T-cell (primary cell): ENCODE measurements around the gene TUT7. TPM values are rescaled to one million over a fixed set of nuclear protein-coding genes. Genes with fewer than 3 reads are reported as not detected.
A peak's percentile ranks its signal among the peaks of the same experiment; 100 is the strongest.
"Not testable (repeated sequence)": the region's sequence is repeated elsewhere in the genome, so short reads cannot be mapped to it uniquely, and the experiment has no call there.

Experiments used
- ATAC-seq, 4 experiments: fragments of 200-7000 bp in 3 of 4; fragments of 150-1000 bp in 1 of 4; cut with Tn5 transposase; replicated peaks in 1 of 4; 1 replicate in 3 of 4; 2 replicates in 1 of 4; pipeline ENCODE4 v1.10.0; 2021; ENCODE audit warnings: moderate library complexity in 3 of 4, mild to moderate bottlenecking in 2 of 4, moderate number of reproducible peaks in 1 of 4
- CTCF ChIA-PET, 2 donors: fragments of 300-600 bp; sonication (Branson Sonifier 250); formaldehyde crosslinking; loops; one replicate each; lab custom pipeline; 2022; ENCODE audit warnings: antibody characterized with exemption in 2 of 2; lab: Charles Lee
- POLR2A ChIA-PET, 2 donors: fragments of 300-600 bp; sonication (Branson Sonifier 250); formaldehyde crosslinking; loops; one replicate each; lab custom pipeline; 2022; ENCODE audit warnings: antibody characterized with exemption in 2 of 2; lab: Charles Lee
- DNase-seq, 35 experiments: peaks; one replicate each; pipeline versions ENCODE4 v3.0.0 to v3.0.0-alpha.2; 2013 to 2023
- H3K27ac ChIP-seq: one replicate; pipeline ENCODE4 v1.5.1; 2013; ENCODE audit warnings: low read length
- H3K27me3 ChIP-seq, 2 experiments: replicated peaks in 1 of 2; 1 replicate in 1 of 2; 2 replicates in 1 of 2; pipeline versions ENCODE4 v1.6.1 to v1.7.0; 2013; ENCODE audit warnings: low read length in 1 of 2, mixed read lengths in 1 of 2; ENCODE audit not compliant: control insufficient read depth in 2 of 2, insufficient read depth in 2 of 2; ENCODE audit errors: extremely low read depth in 1 of 2
- H3K36me3 ChIP-seq, 2 donors: 1 replicate in 1 of 2; 2 replicates in 1 of 2; pipeline versions ENCODE4 v1.6.1 to v1.7.0; 2013; ENCODE audit warnings: low read length in 1 of 2; ENCODE audit not compliant: control insufficient read depth in 2 of 2, insufficient read depth in 1 of 2; ENCODE audit errors: extremely low read depth in 1 of 2
- H3K4me1 ChIP-seq, 2 experiments: 1 replicate in 1 of 2; 2 replicates in 1 of 2; pipeline versions ENCODE4 v1.6.1 to v1.7.0; 2013; ENCODE audit warnings: low read length in 2 of 2, mixed read lengths in 1 of 2; ENCODE audit not compliant: insufficient read depth in 2 of 2, control insufficient read depth in 1 of 2; ENCODE audit errors: extremely low read depth in 1 of 2
- H3K4me3 ChIP-seq, 2 donors: 1 replicate in 1 of 2; 2 replicates in 1 of 2; pipeline versions ENCODE4 v1.5.1 to v1.7.0; 2013; ENCODE audit warnings: mild to moderate bottlenecking in 2 of 2, low read length in 1 of 2, moderate library complexity in 1 of 2; ENCODE audit not compliant: control insufficient read depth in 1 of 2; ENCODE audit errors: extremely low read depth in 1 of 2
- H3K9me3 ChIP-seq: 2 replicates; pipeline ENCODE4 v1.7.0; 2013
- H3K27ac Mint-ChIP-seq, 2 donors: one replicate each; pipeline ENCODE4 v1.8.0; 2020 to 2021; ENCODE audit warnings: mild to moderate bottlenecking in 2 of 2, mixed read lengths in 2 of 2
- H3K27me3 Mint-ChIP-seq, 2 donors: one replicate each; pipeline ENCODE4 v1.8.0; 2021 to 2022; ENCODE audit warnings: mixed read lengths in 2 of 2
- H3K36me3 Mint-ChIP-seq: one replicate; pipeline ENCODE4 v1.8.0; 2021; ENCODE audit warnings: mixed read lengths
- H3K4me1 Mint-ChIP-seq, 3 donors: one replicate each; pipeline ENCODE4 v1.8.0; 2020 to 2022; ENCODE audit warnings: mixed read lengths in 3 of 3, mild to moderate bottlenecking in 1 of 3
- H3K4me3 Mint-ChIP-seq, 3 donors: one replicate each; pipeline ENCODE4 v1.8.0; 2020 to 2022; ENCODE audit warnings: mild to moderate bottlenecking in 3 of 3, mixed read lengths in 3 of 3, moderate library complexity in 3 of 3
- H3K9me3 Mint-ChIP-seq, 3 donors: one replicate each; pipeline ENCODE4 v1.8.0; 2020 to 2022; ENCODE audit warnings: mixed read lengths in 3 of 3
- WGBS: methylation state at CpG from one replicate; pipeline ENCODE4 v1.1.5; 2013; ENCODE audit warnings: missing lambda C conversion rate; ENCODE audit not compliant: insufficient coverage; 5-methylcytosine and 5-hydroxymethylcytosine counted together
- total RNA-seq, 35 experiments: library from RNA in 6 of 35; stranded (reverse) in 6 of 35; fragments of 120-200 nt in 1 of 35; gene quantifications; one replicate each; pipeline versions ENCODE4 v1.2.1 to v1.2.4 and lab custom pipeline; 2013 to 2026

Gene TUT7
- total RNA-seq, 5 donors from 2014 or later (not counting 1 experiment from before 2014, with no cell fraction given), result 45.4 to 50.4 (median 48.6) TPM

DNA sequence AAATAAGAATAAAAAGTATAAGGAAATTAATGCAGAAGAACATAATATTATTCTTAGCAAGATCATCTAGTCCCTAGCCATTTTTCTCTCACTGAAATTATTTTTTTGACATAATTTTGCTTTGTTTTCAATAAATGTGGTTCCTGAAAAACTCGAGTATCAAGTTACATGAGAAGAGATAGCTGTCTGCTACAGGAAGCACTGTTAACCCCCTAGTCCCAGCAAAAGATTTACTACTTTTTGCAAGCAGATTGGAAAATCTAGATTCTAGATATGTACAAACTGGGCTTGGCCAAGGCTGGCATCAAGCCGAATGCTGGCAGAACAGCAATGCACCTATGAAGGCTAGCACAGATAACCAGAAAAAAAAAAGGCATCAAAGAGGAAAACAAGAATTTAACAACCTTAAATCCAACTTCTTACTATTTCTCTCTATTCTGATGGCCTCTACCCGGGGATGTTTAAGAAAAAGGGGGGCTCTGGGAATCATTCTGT is 49.9 kb downstream of the TUT7 start:
- Mint-ChIP-seq H3K4me3 (no peak overlapping the region), H3K9me3 (no peaks in the 10 kb centered on the region), H3K27ac (peak overlapping the region; percentile 88 to 90), H3K27me3 (no peaks in the 10 kb centered on the region), H3K36me3 (peaks cover 50% of the 10 kb centered on the region), H3K4me1 (peaks cover 27 to 35% (median 28%) of the 10 kb centered on the region in 3 donors)
- Histone ChIP-seq H3K9me3 (no peaks in the 10 kb centered on the region), H3K4me3 (no peak overlapping the region), H3K27me3 (no peaks in the 10 kb centered on the region), H3K27ac (no peak overlapping the region), H3K36me3 (peaks cover 5 to 79% of the 10 kb centered on the region in 2 donors), H3K4me1 (peaks cover 0 to 5% of the 10 kb centered on the region in 2 experiments)
- ATAC-seq, result no peak
- ChIA-PET POLR2A (no interaction called here), CTCF (no interaction called here)
- no peak for DNase-seq
- WGBS, result no CpG with 5 or more reads among the region's 3 CpGs

DNA sequence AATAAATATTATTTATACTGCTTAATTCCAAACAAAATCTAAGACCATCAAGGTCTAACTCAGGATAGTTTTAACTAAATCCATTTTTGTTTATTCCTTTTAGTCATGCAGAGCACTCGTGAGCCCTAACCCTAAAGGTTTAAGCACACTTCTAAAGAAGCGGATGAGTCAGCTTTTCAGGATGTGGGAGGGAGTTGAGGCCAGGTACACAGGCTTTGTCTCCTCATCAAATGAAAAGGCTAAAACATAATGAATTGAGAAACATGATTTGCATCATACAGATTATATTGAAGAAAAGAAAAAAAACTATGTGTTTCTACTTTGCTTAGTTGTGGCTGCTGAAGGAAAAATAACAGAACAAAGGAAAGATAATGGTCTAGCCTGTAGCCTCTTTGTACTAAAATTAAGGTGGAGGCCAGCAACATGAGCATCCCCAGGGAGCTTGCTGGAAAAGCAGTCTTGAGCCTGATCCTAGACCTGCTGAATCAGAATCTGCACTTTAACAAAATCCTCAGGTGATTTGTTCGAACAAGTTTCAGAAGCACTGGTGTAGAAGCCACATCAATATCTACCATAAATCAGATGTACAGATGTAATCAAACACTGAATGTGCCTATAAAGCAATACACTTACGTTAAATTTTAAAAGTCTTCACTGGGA is 50.8 kb downstream of the TUT7 start:
- Mint-ChIP-seq H3K9me3 (no peaks in the 10 kb centered on the region), H3K4me1 (peaks cover 27 to 42% (median 28%) of the 10 kb centered on the region in 3 donors), H3K36me3 (peaks cover 56% of the 10 kb centered on the region), H3K27me3 (no peaks in the 10 kb centered on the region), H3K27ac (peak overlapping the region; percentile 88 to 90), H3K4me3 (peak overlapping the region in 1 of 3 donors; percentile 0)
- CTCF ChIA-PET, result no interaction called here
- POLR2A ChIA-PET, result no interaction called here
- Histone ChIP-seq H3K36me3 (peaks cover 11 to 82% of the 10 kb centered on the region in 2 donors), H3K4me3 (no peak overlapping the region), H3K27ac (no peak overlapping the region), H3K27me3 (no peaks in the 10 kb centered on the region), H3K4me1 (peaks cover 0 to 5% of the 10 kb centered on the region in 2 experiments), H3K9me3 (no peaks in the 10 kb centered on the region)
- peak in 10 of 35 experiments; percentile 8 to 50 (median 23) for DNase-seq
- WGBS, result no CpG with 5 or more reads among the region's 4 CpGs
- ATAC-seq, result peak; percentile 91 to 100 (median 100)

DNA sequence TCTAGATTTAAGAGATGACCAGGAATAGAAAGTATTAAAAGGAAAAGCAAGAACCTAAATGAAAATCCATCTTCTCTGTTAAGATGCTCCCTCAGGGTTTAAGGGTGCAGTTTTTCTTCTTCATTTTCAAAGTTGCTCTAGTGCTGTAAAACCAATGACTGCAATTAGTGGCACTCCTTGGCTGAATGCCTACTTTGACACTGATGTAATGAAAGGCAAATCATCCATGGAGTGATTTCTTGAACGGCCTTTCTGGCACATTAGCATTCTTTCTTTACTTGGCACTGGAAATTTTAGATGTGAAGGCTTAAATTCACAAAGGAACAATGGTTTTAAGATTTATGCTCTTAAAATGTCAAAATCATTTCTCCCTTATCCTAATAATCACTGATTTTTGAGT is 52.5 kb downstream of the TUT7 start:
- no peak overlapping the region for H3K4me3 Mint-ChIP-seq
- Histone ChIP-seq H3K27ac (no peak overlapping the region), H3K27me3 (no peaks in the 10 kb centered on the region), H3K4me3 (no peak overlapping the region), H3K4me1 (peaks cover 0 to 5% of the 10 kb centered on the region in 2 experiments), H3K9me3 (no peaks in the 10 kb centered on the region), H3K36me3 (peaks cover 8 to 84% of the 10 kb centered on the region in 2 donors)
- ATAC-seq (no peak), DNase-seq (no peak)
- no peaks in the 10 kb centered on the region for H3K27me3 Mint-ChIP-seq
- H3K36me3 Mint-ChIP-seq, result peaks cover 62% of the 10 kb centered on the region
- POLR2A ChIA-PET, result interaction anchor here in 1 of 2 donors (0.6 kb wide), 1 partner anchor 18 kb away, joined by 13 read pairs; no protein-coding TSS in a partner anchor
- H3K9me3 Mint-ChIP-seq, result no peaks in the 10 kb centered on the region
- WGBS, result no CpG with 5 or more reads among the region's 1 CpG
- CTCF ChIA-PET, result no interaction called here
- H3K4me1 Mint-ChIP-seq, result peaks cover 27 to 46% (median 28%) of the 10 kb centered on the region in 3 donors
- H3K27ac Mint-ChIP-seq, result peak overlapping the region in 1 of 2 donors; percentile 58

DNA sequence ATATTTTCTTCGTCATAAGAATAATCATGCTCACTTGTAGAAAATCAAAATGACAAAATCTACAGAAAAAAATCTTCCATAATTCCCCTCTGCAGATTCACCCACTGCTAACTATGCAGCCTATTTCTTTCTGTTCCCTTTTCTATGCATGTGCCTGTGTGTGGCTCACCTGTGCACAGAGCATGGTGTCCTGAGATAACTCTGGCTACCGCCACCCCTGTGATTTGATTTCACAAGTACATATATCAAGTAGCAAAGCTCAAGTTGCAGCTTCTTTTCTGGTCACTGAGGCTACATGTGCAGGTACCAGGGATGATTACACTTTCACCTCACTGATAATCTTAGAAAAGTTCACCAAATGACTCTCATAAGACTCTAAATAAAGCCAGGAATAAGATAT is 53.5 kb downstream of the TUT7 start:
- peaks cover 0 to 5% of the 10 kb centered on the region in 2 experiments for H3K4me1 ChIP-seq
- WGBS, result 86% methylated on average over 1 of the region's 2 CpGs
- no peaks in the 10 kb centered on the region for H3K27me3 Mint-ChIP-seq
- peaks cover 63% of the 10 kb centered on the region for H3K36me3 Mint-ChIP-seq
- ChIA-PET POLR2A (no interaction called here), CTCF (interaction anchor here in 1 of 2 donors (0.5 kb wide), 1 partner anchor 10 kb away, joined by 3 read pairs; no protein-coding TSS in a partner anchor)
- H3K27me3 ChIP-seq, result no peaks in the 10 kb centered on the region
- H3K36me3 ChIP-seq, result peaks cover 6 to 83% of the 10 kb centered on the region in 2 donors
- H3K27ac Mint-ChIP-seq, result peak overlapping the region; percentile 48 to 79
- H3K4me3 Mint-ChIP-seq, result no peak overlapping the region
- no peaks in the 10 kb centered on the region for H3K9me3 ChIP-seq
- H3K4me3 ChIP-seq, result no peak overlapping the region
- no peaks in the 10 kb centered on the region for H3K9me3 Mint-ChIP-seq
- H3K4me1 Mint-ChIP-seq, result peaks cover 21 to 43% (median 26%) of the 10 kb centered on the region in 3 donors
- ATAC-seq (no peak), DNase-seq (no peak)
- no peak overlapping the region for H3K27ac ChIP-seq

DNA sequence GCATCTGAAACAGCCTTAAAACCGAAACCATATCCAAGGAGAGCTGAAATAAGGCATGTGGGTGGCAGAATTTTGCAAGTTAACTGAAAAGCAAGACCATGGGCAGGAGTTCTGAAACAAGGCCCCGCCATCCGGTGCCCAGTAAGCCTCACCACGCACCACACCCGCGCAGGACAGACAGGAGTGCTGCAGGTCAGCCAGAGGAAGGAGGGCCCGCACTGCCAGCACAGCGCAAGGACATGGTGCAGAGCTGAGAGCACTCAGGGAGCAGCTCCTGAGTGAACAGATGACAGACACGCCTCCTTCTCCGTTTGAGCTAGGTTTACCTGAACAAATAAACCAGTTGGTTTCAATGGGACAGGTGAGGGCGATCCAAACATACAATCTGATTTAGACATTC is 55.3 kb downstream of the TUT7 start:
- ATAC-seq (no peak), DNase-seq (no peak)
- Mint-ChIP-seq H3K27me3 (no peaks in the 10 kb centered on the region), H3K4me1 (peaks cover 12 to 33% (median 13%) of the 10 kb centered on the region in 3 donors), H3K36me3 (peaks cover 55% of the 10 kb centered on the region), H3K27ac (peak overlapping the region in 1 of 2 donors; percentile 61), H3K4me3 (no peak overlapping the region), H3K9me3 (no peaks in the 10 kb centered on the region)
- CTCF ChIA-PET, result no interaction called here
- H3K9me3 ChIP-seq, result no peaks in the 10 kb centered on the region
- H3K36me3 ChIP-seq, result peaks cover 6 to 73% of the 10 kb centered on the region in 2 donors
- no peak overlapping the region for H3K27ac ChIP-seq
- no peak overlapping the region for H3K4me3 ChIP-seq
- WGBS, result 88% methylated on average over 10 of the region's 11 CpGs
- H3K27me3 ChIP-seq, result no peaks in the 10 kb centered on the region
- POLR2A ChIA-PET, result no interaction called here
- H3K4me1 ChIP-seq, result peaks cover 0 to 5% of the 10 kb centered on the region in 2 experiments

DNA sequence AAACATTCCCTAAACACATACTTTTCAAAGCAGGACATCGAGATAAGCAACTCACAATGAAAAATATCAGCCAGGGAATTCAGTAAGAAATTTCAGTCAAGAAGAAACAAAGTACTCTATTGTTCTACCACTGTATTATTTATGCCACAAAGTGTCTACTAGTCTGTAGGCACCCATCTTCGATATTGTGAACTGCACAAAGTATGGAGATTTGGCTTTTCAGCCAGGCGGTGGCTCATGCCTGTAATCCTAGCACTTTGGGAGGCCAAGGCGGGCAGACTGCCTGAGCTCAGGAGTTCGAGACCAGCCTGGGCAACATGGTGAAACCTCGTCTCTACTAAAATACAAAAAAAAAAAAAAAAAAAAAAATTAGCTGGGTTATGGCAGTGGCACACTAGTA is 63.9 kb downstream of the TUT7 start:
- H3K4me3 Mint-ChIP-seq, H3K36me3 ChIP-seq, POLR2A ChIA-PET, H3K9me3 ChIP-seq, H3K27ac ChIP-seq, H3K27ac Mint-ChIP-seq, H3K4me3 ChIP-seq, DNase-seq, H3K27me3 Mint-ChIP-seq, H3K9me3 Mint-ChIP-seq, CTCF ChIA-PET, ATAC-seq, H3K4me1 ChIP-seq, H3K27me3 ChIP-seq, H3K4me1 Mint-ChIP-seq: not testable (repeated sequence)
- WGBS, result 100% methylated on average over 1 of the region's 6 CpGs
- H3K36me3 Mint-ChIP-seq, result peaks cover 14% of the 10 kb centered on the region
